VCaP (cell line): ENCODE measurements around the gene ZCCHC24.

Experiments used
- H3K27ac ChIP-seq: fragments of 450-650 bp; 2 replicates; pipeline ENCODE4 v1.5.1; 2017
- TF ChIP-seq, protein P1 (sequence below): fragments of 450-650 bp; conservative IDR thresholded peaks from 2 replicates; pipeline ENCODE4 v1.5.1; 2017; ENCODE audit warnings: mild to moderate bottlenecking, moderate library complexity

Gene ZCCHC24

DNA sequence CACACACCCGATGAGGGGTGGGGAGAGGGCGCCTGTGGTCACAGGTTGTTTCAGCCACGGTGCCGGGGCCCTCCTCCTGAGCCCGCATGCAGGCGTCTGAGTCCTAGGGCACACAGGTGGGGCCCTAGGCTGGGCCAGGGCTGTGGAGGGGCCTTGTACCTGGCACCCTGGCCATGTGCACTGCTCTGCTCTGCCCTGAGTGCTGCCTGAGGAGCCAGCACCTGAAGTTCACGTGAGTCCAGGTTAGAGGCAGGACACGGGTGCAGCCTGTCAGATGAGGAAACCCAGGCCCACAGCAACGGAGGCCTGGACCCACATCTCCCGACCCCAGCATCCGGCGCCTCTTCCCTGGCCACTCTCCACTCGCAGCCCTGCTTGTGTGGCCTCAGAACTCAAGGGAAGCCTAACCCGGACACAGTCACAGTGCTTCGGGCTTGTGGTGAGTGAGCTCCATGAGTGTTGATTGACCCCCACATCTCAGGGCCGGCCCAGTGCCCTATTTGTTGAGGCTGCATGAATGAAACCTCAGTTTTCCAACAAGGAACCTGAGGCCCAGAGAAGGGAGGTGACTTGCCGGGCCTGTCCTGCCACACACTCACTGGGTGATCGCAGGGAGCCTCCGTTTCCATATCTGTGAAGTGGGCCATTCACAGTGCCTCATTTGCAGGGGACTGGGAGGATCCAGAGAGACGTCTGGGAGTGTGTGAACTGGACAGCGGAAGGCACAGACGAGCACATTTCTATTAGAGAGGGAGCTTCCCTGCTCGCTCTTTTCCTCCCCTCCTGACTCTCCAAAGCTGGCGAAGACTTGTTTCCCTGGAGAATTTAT is 58.6 kb downstream of the ZCCHC24 start:
- TF ChIP-seq, protein P1, sequence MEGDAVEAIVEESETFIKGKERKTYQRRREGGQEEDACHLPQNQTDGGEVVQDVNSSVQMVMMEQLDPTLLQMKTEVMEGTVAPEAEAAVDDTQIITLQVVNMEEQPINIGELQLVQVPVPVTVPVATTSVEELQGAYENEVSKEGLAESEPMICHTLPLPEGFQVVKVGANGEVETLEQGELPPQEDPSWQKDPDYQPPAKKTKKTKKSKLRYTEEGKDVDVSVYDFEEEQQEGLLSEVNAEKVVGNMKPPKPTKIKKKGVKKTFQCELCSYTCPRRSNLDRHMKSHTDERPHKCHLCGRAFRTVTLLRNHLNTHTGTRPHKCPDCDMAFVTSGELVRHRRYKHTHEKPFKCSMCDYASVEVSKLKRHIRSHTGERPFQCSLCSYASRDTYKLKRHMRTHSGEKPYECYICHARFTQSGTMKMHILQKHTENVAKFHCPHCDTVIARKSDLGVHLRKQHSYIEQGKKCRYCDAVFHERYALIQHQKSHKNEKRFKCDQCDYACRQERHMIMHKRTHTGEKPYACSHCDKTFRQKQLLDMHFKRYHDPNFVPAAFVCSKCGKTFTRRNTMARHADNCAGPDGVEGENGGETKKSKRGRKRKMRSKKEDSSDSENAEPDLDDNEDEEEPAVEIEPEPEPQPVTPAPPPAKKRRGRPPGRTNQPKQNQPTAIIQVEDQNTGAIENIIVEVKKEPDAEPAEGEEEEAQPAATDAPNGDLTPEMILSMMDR: no peak
- H3K27ac ChIP-seq: no peak overlapping the region

DNA sequence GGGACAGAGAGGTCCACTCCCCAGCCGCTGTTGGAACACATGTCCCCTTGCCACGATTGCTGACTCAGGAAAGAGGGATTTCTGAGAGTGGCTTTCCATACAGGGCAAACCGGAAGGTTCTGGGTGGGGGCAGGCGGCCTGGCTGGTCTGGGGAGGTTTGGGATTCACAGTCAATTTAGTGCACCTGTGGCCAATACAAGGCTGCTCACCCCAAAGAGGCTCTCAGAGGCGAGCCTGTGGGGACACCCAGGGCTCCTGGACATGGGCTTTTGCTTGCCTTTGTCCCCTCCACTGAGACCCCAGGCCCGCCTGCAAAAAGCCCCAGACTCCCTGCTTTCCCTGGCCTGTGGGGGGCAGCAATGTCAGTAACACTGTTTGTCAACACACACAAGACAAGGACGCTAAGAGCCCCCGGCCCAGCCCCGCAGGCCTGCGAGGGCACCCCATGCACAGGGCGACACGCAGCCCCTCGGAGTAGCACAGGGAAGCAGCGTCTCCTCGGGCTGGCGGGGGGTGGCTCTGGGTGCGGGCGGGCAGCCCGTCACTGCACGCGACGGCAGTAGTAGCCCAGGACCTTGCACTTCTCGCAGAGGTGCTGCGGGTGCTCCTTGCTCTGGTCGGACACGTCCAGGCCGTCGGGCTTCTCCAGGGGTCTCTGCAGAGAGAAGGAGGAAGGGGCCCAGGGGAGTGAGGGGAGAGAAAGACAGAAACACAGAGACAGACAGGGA is 59.5 kb downstream of the ZCCHC24 start:
- no peak overlapping the region for H3K27ac ChIP-seq
- TF ChIP-seq, protein P1: no peak

DNA sequence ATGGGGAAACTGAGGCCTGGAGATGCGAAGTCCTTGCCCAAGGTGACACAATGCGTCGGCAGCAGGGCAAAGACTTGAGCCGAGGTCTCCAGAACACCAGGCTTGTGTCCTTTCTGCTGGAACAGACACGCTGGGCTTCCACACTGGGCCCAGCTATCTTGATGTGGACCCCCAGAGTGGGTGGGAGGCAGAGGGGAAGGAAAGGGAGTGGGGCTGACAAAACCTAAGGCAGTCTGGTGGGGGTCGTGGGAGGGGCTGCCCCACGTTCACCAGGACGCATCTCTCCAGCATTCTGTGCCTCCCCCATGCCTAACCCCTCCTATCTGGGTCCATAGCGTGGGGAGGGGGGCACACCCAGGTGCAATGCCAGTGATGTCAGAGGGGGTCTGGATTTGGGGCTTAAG is 60.0 kb downstream of the ZCCHC24 start:
- TF ChIP-seq, protein P1: no peak
- no peak overlapping the region for H3K27ac ChIP-seq

DNA sequence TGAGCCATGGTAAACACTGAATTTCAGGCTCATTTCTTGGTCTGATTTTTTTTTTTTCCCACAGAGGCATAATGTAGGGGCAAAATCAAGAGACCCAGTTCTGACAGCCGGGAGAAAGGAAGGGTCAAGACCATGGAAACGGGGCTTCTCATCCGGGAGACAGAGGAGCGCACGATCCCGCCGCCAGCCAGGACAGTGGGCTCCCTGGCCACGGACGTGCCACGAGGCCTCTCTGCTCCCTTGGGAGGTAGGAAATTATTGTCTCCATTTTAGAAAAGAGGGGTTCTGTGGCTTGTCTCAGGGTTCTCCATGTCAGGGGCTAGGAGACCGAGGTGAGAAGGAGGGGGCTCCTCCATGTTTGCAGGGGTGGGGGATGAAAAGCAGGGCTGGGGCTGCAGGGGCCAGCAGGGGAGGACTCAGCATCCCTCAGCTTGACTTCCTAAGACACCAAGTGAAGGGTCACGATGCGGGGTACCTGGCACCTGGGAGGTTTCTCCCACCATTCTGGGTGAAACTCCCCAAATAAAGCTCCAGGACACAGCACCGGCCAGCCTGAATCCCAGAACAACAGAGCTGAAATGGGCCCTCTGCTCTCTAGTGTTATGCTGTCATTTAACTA is 60.5 kb downstream of the ZCCHC24 start:
- no peak overlapping the region for H3K27ac ChIP-seq
- TF ChIP-seq, protein P1: no peak

DNA sequence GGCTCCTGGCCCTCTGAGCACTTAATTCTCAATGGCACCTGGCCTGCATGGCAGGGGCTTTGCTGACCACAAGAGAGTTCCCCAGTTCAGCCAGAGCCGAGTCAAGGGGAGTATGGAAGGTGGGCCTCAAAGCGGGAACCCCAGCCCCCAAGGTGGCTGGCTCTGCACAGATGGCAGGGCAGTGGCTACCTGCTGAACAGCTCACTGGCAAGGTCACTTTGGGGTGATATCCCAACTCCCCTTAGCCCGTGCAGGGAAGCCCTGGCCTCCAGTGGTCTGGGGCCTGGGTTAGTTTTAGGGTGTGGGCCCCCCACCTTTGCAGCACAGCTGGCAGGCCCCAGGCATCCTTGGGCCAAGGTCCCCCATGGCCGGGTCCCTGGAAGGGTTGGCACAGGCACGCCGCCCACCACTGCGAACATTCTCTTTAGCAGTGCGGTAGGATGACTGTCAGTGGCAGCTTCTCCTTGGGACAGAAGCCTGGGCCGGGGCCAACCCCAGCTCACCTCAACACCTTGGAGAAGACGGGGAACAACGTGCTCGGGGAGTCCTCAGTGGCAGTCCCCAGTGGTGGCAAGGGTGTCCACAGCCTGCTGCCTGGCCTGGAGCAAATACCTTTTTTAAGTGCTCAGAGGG is 61.3 kb downstream of the ZCCHC24 start:
- TF ChIP-seq, protein P1: no peak
- H3K27ac ChIP-seq: no peak overlapping the region

DNA sequence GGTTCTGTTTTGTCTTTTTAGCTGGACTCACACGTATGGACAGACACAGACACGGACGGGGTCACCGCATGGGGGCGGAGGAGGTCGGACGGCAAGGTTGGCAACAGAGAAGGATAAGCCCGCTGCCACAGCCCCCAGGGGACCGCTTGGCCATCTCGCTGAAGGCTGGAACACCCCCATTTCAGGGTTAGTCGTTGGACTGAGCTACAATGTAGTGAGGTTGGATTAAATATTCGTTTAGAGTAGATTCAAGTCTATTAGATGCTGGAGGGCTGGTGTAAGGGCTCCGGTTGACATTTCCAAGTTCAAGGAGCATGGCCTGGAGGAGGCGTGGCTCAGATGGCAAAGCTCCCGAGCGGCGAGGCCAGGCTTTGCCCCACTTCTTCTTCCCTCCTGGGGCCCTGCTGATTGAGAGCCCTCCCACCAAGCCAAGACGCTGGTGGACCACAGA is 62.9 kb downstream of the ZCCHC24 start:
- H3K27ac ChIP-seq: no peak overlapping the region

More for the DNA sequence above, 62.9 kb downstream of the ZCCHC24 start:
- TF ChIP-seq, protein P1: no peak
